Measurements from ENCODE around the gene PACS1.
"Not testable (repeated sequence)": the region's sequence is repeated elsewhere in the genome, so short reads cannot be mapped to it uniquely, and the experiment has no call there.

The PACS1 gene

DNA sequence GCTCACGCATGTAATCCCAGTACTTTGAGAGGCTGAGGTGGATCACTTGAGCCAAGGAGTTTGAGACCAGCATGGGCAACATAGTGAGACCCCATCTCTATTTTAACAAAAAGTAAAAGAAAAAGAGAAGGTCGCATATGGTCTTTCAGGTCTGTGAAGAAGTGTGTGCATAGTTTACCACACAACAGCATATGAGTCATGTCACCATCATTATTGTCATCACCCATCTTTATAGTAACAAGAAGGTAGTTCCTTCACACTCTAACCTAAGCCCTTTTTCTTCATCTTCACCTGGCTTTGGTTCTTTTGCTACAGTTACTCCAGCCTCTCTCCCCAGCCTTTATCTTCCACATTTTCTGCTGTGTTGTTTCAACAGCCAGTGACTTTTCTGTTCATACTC, 39.2 kb downstream of the PACS1 start:
- no peak for DNase-seq (ENCODE audit: low read depth in 2 of 2)

DNA sequence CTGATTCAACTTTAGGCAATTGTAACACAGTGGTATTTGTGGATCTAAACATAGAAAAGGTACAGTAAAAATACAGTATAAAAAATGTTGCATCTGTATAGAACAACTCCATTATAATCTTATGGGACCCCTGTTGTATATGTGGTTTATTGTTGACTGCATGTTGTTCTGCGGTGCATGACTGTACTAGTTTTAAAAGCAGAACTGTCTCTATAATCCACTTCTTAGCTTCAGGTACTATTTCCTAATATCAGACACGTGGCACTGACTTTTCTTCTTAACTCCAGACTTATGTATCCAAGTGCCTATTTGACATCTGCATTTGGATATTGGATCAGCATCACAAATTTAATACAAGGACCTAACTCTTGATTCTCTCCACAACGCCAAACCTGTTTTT, 41.1 kb downstream of the PACS1 start:
- no peak for DNase-seq (ENCODE audit: low read depth in 2 of 2)

DNA sequence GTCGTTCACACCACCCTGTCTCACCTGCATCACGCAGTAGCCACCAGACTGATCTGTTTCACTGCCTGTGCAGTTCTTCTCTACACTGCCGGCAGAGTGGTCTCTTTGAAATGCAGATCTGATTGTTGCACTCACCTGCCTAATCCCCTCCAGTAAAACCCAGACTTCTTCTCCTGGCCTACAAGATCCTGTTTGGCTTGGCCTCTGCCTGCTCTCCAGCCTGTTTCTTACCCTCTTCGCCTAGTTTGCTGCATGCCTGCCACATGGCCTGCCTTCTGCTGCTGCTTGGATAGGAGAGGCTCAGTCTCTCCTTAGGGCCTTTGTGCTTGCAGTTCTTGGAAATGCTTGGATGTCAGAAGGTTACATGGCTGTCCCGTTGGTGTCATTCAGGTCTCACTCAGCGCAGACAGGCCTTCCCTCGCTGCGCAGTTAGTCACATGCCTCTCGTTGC, 42.0 kb downstream of the PACS1 start:
- DNase-seq (ENCODE audit: low read depth in 2 of 2), result no peak

DNA sequence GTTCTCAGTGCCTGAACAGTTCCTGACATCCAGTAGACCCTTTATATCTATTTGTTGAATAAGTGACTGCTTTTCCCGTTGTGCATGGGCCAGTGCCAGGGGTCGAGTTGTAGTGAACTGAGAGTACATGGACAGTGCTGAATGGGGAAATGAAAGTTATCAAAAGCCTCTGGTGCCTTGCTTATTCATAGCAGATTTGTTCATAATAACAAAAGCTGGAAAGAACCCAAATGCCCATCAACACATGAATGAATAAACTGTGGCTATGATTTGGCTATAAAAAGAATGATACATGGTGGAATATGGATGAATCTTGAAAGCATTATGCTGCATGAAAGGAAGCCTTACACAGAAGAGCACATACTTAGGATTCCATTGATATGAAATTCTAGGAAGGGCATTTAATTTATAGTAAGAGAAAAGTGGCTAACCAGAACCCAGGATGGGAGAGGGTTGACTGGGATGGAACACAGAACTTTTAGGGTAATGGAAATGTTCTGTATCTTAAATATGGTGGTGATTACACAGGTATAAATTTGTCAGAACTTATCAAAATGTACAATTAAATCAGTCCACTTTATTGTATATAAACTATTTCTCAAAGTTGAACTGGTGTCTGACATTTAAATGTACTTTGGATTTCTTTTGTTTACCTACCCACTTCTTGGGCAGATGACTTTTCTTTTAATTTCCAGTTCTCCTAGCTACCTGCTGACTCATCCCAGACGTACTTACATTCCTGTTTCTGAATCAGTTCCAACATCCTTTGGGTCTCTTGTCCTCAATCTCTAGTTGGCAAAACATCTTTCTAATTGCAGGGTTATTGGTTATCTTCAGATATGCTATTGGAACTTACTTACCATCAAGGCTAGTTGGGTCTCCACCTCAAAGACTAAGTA, 42.8 kb downstream of the PACS1 start:
- no peak for DNase-seq (ENCODE audit: low read depth in 2 of 2)

DNA sequence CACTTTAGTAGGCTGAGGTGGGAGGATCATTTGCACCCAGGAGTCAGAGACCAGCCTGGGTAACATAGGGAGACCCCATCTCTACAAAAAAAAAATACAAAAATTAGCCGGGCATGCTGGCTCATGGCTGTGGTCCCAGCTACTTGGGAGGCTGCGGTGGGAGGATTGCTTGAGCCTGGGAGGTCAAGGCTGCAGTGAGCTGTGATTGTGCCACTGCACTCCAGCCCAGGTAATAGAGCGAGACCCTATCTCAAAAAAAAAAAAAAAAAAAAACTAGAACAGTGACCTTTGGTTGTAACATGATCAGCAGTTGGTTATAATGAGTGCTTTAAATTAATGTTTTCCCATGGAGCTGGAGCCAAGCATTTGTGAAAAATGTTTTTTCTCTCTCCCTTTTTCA, 44.9 kb downstream of the PACS1 start:
- not testable (repeated sequence) for DNase-seq (ENCODE audit: low read depth in 2 of 2)

DNA sequence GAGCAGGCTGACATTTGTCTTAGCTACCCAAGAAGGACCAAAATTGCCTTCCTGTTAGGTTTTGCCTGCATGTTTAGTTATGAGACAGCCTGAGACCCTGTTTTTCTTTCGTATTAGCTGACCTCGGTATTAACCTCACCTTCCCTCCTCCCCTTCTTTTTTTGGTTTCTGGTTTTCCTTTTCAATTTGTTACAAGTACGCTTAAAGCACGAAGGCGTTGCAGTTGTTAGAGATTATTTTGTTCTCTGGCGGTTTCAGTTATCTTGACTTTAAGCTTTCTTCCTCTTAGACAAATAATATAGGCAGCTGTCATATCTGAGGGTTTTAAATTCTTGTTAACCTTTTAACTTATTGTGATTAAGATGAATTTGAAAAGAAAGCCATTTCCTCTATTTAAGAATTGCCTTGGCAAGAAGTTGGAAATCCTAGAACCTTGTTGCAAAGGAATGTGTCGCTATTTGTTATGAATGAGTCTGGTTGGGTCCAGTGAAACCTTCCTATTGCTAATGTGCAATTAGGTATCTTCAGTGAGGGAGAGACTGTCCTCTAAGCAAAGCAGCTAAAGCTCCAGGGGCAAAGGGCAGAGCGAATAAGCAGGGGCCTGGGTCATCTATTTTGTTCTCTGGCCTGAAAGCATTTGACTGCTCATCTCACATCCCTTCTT, 45.7 kb downstream of the PACS1 start:
- DNase-seq (ENCODE audit: low read depth in 2 of 2), result no peak

DNA sequence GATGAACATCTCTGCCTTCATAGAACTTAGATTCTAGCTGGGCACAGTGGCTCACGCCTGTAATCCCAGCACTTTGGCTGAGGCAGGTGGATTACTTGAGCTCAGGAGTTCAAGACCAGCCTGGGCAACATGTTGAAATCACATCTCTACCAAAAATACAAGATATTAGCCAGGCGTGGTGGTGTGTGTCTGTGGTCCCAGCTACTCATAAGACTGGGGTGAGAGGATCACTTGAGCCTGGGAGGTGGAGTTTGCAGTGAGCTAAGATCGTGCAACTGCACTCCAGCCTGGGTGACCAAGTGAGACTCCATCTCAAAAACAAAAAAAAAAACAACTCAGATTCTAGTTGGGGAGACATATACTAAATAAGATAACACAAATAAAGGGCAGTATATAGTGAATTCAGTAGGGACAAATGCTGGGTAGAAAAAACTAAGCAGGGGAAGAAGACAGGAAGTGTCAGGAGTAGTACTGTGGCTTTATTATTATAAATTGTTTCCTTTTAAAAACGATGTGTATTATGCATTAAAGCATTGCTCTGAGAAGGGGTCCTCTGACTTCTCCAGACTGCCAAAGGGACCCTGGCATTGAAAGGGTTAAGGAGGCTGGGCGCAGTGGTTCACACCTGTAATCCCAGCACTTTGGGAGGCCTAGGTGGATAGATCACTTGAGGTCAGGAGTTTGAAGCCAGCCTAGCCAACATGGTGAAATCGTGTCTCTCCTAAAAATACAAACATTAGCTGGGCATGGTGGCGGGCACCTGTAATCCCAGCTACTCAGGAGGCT, 46.7 kb downstream of the PACS1 start:
- no peak for DNase-seq (ENCODE audit: low read depth in 2 of 2)

DNA sequence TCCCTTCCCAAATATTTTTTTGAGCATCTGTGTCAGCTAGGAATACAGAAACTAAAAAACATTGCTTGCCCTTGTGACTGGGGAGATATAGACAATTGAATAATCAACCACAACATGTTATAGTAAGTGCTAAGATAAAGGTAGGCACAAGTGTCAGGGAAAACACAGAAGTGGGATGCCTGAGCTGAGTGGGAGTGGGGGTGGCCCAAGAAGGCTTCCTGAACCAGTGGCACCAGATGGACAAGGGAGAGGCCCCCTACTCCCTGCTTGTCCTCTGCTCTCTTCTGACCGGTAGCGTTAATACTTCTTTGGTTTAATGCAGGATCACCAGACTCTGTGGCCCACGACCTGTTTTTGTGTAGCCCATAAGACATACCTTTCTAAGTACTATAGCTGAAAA, 48.8 kb downstream of the PACS1 start:
- no peak for DNase-seq (ENCODE audit: low read depth in 2 of 2)

DNA sequence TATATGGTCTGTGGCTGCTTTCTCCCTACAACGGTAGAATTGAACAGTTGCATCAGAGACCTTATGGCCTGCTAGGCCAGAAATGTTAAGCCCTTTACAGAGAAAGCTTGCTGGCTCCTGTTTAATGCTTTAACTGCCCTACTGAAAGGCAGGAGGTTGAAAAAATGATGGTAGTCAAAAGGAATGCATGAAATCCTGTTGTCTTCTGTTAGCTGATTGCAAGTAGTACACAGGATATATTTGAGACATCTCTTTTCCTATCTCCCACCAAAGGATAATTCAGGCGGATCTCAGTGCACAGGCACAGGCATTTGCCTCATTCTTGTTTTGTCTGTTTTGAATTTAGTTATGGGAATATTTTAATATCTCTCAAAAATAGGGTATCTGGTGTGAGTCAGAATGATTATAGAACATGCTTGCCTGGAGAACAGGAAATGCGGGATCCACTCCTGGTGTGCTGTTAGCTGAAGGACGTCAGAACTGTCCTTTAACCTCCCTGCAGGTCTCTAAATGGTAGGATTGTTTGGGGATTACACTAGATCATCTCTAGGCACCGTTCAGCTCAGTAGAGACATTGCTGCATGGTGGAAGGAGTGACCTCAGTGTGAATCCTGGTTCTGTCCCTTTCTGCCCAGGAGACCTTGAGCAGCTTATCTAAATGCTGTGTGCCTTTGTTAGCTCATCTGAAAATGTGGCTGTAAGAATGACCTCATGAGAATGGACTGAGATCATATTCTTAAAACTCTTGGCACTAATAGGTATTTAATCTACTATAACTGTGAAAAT, 49.5 kb downstream of the PACS1 start:
- DNase-seq (ENCODE audit: low read depth in 2 of 2), result no peak

DNA sequence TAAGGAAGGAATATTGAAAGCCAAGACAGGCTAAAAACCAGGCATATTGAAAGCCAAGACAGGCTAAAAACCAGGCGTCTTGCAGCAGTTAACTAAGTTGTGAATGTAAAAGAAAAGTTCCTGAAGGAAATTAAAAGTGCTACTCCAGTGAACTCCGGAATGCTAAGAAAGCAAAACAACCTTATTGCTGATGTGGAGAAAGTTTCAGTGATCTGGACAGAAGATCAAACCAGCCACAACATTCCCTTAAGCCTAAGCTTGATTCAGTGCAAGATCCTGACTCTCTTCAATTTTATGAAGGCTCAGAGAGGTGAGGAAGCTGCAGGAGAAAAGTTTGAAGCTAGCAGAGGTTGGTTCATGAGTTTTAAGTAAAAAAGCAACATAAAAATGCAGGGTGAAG, 51.4 kb downstream of the PACS1 start:
- no peak for DNase-seq (ENCODE audit: low read depth in 2 of 2)

DNA sequence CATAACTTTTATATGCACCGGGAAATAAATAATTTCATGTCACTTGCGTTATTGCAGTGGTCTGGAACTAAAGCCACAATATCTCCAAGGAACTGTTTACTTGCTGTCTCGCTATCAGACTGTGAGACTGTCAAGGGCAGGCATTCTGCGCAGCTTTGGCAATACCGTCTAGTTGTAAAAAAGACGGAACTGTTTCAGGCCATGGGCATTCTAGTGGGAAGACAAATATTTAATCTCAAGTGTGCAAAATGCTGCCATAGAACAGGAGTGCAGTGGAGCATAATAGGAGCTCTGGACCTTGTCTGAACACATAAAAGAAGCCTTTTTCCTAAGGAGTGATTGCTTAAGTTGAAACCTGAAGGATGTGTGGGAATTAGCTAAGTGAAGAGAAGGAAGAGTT, 53.8 kb downstream of the PACS1 start:
- no peak for DNase-seq (ENCODE audit: low read depth in 2 of 2)

DNA sequence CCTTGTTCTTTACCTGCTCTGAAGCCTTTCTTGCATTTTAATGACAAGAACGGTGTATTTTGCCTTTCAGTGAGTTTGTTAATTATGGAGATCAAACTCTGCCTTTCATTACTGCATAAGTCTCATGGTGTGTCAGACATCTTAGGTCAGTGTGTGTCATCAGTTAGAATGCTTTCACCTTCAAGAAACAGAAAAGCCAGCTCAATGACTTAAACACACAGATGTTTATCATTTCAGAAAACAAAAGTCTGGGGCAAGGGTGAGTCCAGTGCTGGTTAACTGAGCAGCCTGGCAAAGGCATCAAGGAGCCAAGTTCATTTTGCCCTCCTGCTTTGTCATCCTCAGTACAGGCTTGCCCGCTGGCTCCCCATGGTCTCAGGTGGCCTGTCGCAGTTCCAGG, 54.5 kb downstream of the PACS1 start:
- no peak for DNase-seq (ENCODE audit: low read depth in 2 of 2)

DNA sequence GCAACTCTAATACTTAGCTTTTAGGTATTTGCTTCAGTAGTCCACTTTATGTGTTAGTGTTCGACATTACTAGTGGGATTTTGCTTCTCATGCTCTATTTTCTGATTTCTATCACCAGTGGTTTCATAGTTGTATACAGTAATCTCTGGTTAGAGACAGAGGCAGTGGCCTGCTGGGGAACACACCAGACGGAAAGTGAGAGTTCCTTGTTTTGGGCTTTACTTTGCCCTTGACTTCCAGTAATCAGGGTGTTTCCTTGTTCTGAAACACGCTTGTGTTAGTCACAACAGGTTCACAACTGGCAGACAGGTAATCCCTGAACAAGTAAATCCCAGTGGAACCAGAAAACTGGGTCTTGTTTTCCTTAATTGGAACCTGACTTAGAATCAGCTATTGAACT, 56.0 kb downstream of the PACS1 start:
- no peak for DNase-seq (ENCODE audit: low read depth in 2 of 2)

DNA sequence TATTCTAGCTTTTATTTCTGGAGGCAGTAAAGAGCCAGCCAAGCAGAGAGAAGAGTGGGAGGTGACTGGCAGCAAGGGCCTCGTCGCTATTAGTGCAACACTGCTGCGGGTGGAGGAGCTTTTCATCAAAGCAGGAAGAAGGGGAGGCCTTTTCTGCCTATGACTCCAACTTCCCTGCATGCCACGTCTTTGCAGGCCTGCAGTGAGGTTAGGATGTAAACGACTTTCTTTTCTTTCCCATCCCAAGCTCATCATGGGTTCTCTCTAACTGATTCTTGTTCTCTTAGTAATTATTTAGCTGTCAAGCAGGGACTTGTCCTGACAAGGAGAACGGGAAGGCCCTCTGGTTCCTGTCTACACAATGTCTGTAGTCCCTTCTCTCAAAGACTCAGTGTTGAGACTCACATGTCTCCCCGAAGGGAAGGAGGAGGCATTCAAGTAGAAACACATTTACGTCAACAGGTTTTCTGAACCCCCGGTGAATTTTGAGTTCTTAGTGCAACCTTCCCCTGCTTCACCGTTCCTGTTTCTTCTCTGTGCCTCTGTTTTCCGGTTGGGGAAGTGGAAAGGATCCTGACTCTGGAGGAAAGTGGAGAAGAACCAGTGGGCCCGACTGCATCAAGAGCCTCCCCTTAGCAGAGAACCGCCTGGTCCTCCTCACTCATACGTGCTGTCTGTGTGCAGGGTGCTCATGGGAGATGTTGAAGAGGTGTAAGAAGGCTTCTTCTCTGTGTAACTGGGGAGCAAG, 56.9 kb downstream of the PACS1 start:
- peak; percentile 30 to 48 for DNase-seq (ENCODE audit: low read depth in 2 of 2)

DNA sequence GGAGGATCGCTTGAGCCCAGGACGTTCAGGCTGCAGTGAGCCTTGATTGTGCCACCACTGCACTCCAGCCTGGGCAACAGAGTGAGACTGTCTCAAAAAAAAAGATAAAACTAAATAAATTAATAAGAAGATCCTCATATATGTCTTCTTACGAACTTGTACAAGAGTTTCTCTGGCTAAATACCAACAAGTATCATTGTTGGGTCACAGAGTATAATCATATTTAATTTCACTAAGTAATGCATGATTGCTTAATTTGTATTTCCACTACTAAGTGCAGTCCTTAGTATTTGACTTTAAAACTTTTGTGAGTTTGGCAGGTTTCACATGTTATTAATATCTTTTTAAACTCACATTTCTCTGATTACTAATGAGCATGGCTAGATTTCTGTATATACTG, 60.9 kb downstream of the PACS1 start:
- no peak for DNase-seq (ENCODE audit: low read depth in 2 of 2)

DNA sequence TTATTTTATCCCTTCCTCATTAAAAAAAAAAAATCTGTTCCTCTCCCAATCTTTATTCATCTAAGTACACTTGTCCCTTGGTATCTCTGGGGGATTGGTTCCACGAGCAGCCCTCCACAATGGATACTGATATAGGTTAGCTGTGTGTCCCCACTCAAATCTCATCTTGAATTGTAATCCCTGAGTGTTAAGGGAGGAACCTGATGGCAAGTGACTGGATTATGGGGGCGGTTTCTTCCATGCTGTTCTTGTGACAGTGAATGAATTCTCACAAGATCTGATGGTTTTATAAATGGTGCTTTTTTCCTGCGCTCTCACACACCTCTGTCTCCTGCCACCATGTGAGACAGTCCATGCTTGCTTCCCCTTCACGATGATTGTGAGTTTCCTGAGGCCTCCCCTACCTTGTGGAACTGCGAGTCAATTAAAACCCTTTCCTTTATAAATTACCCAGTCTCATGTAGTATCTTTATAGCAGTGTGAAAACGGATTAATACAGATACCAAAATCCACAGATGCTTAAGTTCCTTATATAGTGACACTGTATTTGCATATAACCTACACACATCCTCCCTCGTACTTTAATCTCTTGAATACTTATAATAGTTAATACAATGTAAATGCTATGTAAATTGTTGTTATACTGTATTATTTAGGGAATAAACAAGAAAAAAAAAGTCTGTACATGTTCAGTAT, 62.0 kb downstream of the PACS1 start:
- no peak for DNase-seq (ENCODE audit: low read depth in 2 of 2)

DNA sequence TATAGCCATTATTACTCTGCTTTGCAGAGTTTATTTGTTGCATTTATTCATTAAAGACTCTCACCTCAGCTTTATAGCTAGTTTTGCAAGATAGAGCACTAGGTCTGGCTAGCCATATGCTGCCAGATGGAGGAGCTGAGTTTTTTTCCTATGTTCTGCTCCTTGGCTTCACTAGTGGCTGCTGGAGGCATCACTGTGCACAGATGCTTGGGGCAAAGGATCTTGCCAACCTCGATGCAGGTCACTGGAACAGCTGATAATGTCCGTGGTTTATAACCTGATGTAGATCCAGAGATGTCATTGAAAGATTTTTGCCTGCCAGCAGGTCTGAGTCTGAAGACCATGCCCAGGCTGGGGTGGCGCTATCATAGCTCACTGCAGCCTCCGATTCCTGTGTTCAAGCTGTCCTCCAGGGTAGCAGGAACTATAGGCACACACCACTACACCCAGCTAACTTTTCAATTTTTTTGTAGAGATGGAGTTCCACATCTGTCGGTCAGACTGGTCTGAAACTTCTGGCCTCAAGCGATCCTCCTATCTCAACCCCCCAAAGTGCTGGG, 63.2 kb downstream of the PACS1 start:
- no peak for DNase-seq (ENCODE audit: low read depth in 2 of 2)

DNA sequence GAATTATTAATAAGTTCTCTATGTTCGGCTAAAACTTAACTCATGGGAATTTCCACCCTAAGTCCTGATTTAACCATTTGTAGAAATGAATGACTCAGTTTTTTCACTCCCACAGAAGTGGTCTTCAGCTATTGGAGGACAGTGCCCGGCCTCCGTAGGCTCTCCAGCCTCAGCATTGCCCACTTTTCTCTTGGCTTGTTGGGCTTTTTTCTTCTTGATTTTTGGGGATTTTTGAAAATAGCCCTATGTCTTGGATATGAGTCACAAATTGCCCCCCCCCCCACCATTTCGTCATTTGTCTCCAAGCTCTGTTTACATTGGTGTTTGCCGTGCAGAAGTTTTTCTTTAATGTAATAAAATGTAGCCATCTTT, 66.7 kb downstream of the PACS1 start:
- no peak for DNase-seq (ENCODE audit: low read depth in 2 of 2)

DNA sequence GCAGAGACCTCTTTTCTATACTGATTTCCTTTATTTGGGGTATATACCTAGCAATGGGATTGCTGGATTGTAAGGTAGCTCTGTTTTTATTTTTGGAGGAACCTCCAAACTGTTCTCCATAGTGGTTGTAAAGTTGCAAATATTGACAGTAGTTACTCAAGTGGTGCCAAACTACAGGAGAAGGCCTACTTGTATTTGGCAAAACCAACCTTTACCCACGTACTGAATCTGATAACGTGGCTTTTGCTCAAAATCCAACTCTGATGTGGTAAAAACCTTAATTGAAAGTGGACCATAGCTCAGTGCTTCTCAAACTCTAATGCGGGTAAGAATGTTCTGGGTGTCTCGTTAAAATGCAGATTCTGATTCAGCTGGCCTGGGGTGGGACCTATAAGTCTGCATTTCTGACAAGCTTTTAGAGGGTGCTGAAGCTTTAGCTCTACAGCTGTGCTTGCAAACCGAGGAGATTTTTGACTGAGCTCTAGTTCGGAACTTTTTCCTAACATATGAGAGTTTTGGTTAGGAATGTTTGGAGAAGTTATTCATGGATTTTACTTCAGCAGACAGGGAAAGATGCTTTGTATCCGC, 69.8 kb downstream of the PACS1 start:
- DNase-seq (ENCODE audit: low read depth in 2 of 2), result no peak
